Stimulated activated CD8-positive, alpha-beta memory T cell treated with anti-CD3 and anti-CD28 coated beads, Interleukin-12 subunit alpha, Interleukin-12 subunit beta, amount 100 ng/mL, for 24 hours (primary cell): ENCODE results near the gene DIP2C.
"Not testable (repeated sequence)": the region's sequence is repeated elsewhere in the genome, so short reads cannot be mapped to it uniquely, and the experiment has no call there.

Experiments
- DNase-seq: peaks from one replicate; pipeline ENCODE4 v3.0.0-alpha.2; 2020; ENCODE audit errors: extremely low read depth

The DIP2C gene

GRCh38 chr10:689452-690371 lies at the start of gene DIP2C:
DIP2C (minus strand) TSS chr10:689668; CDS start chr10:689578, 90 bp downstream.
- DNase-seq, result no peak

GRCh38 chr10:734481-734880 lies 45.0 kb upstream of the DIP2C start:
- DNase-seq, result no peak

- DNase-seq, result no peak
Measured at GRCh38 chr10:733086-733485, 43.6 kb upstream of the DIP2C start.

GRCh38 chr10:729213-729612 lies 39.7 kb upstream of the DIP2C start:
- no peak for DNase-seq

- no peak for DNase-seq
Measured at GRCh38 chr10:728603-729002, 39.1 kb upstream of the DIP2C start.

- no peak for DNase-seq
Measured at GRCh38 chr10:727162-727790, 37.8 kb upstream of the DIP2C start.

- DNase-seq, result no peak
Measured at GRCh38 chr10:725786-726185, 36.3 kb upstream of the DIP2C start.

- no peak for DNase-seq
Measured at GRCh38 chr10:725302-725701, 35.8 kb upstream of the DIP2C start.

GRCh38 chr10:723973-724372 lies 34.5 kb upstream of the DIP2C start:
- DNase-seq, result no peak

GRCh38 chr10:722281-723060 lies 33.0 kb upstream of the DIP2C start:
- no peak for DNase-seq

- DNase-seq, result no peak
Measured at GRCh38 chr10:718143-718700, 28.8 kb upstream of the DIP2C start.

GRCh38 chr10:717458-717857 lies 28.0 kb upstream of the DIP2C start:
- DNase-seq, result no peak

GRCh38 chr10:716821-717220 lies 27.4 kb upstream of the DIP2C start:
- no peak for DNase-seq

GRCh38 chr10:714214-714613 lies 24.7 kb upstream of the DIP2C start:
- no peak for DNase-seq

- DNase-seq, result no peak
Measured at GRCh38 chr10:712575-712974, 23.1 kb upstream of the DIP2C start.

- DNase-seq, result no peak
Measured at GRCh38 chr10:712089-712488, 22.6 kb upstream of the DIP2C start.

- DNase-seq, result no peak
Measured at GRCh38 chr10:707861-708260, 18.4 kb upstream of the DIP2C start.

GRCh38 chr10:707456-707855 lies 18.0 kb upstream of the DIP2C start:
- DNase-seq, result no peak

- no peak for DNase-seq
Measured at GRCh38 chr10:703118-703517, 13.7 kb upstream of the DIP2C start.

GRCh38 chr10:700183-700582 lies 10.7 kb upstream of the DIP2C start:
- not testable (repeated sequence) for DNase-seq

GRCh38 chr10:697097-697875 lies 7.8 kb upstream of the DIP2C start:
- DNase-seq, result no peak
